ENCODE measurements around the gene CD22.

CD22 gene

GRCh38 chr19:35383536-35383935, 54.5 kb downstream of the CD22 start:
- DNase-seq (ENCODE audit: low read depth in 3 of 3): no peak

GRCh38 chr19:35388277-35389054, 59.5 kb downstream of the CD22 start:
- DNase-seq (ENCODE audit: low read depth in 3 of 3): no peak

- DNase-seq (ENCODE audit: low read depth in 3 of 3): no peak
These were observed 60.3 kb downstream of the CD22 start for GRCh38 chr19:35389192-35389861.

- DNase-seq (ENCODE audit: low read depth in 3 of 3): no peak
These were observed 64.0 kb downstream of the CD22 start for GRCh38 chr19:35392742-35393715.

- DNase-seq (ENCODE audit: low read depth in 3 of 3): no peak
These were observed 66.6 kb downstream of the CD22 start for GRCh38 chr19:35395382-35396199.

- DNase-seq (ENCODE audit: low read depth in 3 of 3): no peak
These were observed 67.4 kb downstream of the CD22 start for GRCh38 chr19:35396240-35396885.
